Central memory CD8-positive, alpha-beta T cell (primary cell): ENCODE results near the gene SLC2A2.
A peak's percentile ranks its signal among the peaks of the same experiment; 100 is the strongest.

ENCODE experiments used
- ATAC-seq: fragments of 150-1000 bp; cut with Tn5 transposase; replicated peaks from 2 replicates; pipeline ENCODE4 v1.10.0; 2022; ENCODE audit warnings: mild to moderate bottlenecking, moderate FRiP score, moderate number of reproducible peaks; ENCODE audit not compliant: poor library complexity, severe bottlenecking; ENCODE audit errors: extremely low read depth
- DNase-seq, 2 donors: peaks; one replicate each; pipeline ENCODE4 v3.0.0; 2021; ENCODE audit warnings: low spot score in 2 of 2
- H3K27ac Mint-ChIP-seq: one replicate; pipeline ENCODE4 v1.8.0; 2022; ENCODE audit warnings: low read depth, mild to moderate bottlenecking, moderate library complexity, mixed read lengths
- H3K27me3 Mint-ChIP-seq: one replicate; pipeline ENCODE4 v1.8.0; 2022; ENCODE audit warnings: mixed read lengths
- H3K36me3 Mint-ChIP-seq: one replicate; pipeline ENCODE4 v1.8.0; 2022; ENCODE audit warnings: mild to moderate bottlenecking, moderate library complexity, mixed read lengths; ENCODE audit not compliant: insufficient read depth
- H3K4me1 Mint-ChIP-seq: one replicate; pipeline ENCODE4 v1.8.0; 2022; ENCODE audit warnings: mixed read lengths
- H3K4me3 Mint-ChIP-seq: one replicate; pipeline ENCODE4 v1.8.0; 2022; ENCODE audit warnings: mild to moderate bottlenecking, moderate library complexity, mixed read lengths
- H3K9me3 Mint-ChIP-seq: one replicate; pipeline ENCODE4 v1.8.0; 2022; ENCODE audit warnings: mixed read lengths

Gene SLC2A2

GRCh38 chr3:171055336-171056178 lies 29.0 kb upstream of the SLC2A2 start:
- no peaks in the 10 kb centered on the region for H3K27me3 Mint-ChIP-seq
- DNase-seq = no peak

DNA sequence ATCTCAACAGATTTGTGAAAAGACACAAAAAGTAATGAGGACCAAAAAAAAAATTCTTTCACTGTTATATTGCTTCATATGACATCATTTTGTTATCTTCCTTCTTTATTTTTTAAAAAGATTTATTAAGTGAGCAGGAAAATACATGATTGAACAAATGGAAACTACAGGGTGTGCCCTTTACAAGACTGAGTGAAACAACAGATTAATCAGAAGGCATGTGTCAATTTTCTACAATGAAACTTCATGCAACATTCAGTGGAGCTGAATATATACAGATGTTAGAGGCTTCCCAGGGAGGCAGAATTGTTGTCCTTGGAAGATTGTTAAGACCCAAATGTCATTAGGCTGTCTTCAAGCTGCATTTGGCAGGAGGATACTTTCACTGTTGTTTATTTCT lies 28.4 kb upstream of the SLC2A2 start:
- H3K27ac Mint-ChIP-seq = no peak overlapping the region
- no peak for ATAC-seq
- H3K27me3 Mint-ChIP-seq = no peaks in the 10 kb centered on the region
- no peaks in the 10 kb centered on the region for H3K36me3 Mint-ChIP-seq
- no peak for DNase-seq
- no peak overlapping the region for H3K4me3 Mint-ChIP-seq
- H3K9me3 Mint-ChIP-seq = no peaks in the 10 kb centered on the region
- H3K4me1 Mint-ChIP-seq = no peaks in the 10 kb centered on the region

More at GRCh38 chr3:171055336-171056178, 29.0 kb upstream of the SLC2A2 start:
- H3K9me3 Mint-ChIP-seq = no peaks in the 10 kb centered on the region
- ATAC-seq = no peak
- H3K36me3 Mint-ChIP-seq = no peaks in the 10 kb centered on the region
- no peaks in the 10 kb centered on the region for H3K4me1 Mint-ChIP-seq
- no peak overlapping the region for H3K4me3 Mint-ChIP-seq
- H3K27ac Mint-ChIP-seq = no peak overlapping the region

DNA sequence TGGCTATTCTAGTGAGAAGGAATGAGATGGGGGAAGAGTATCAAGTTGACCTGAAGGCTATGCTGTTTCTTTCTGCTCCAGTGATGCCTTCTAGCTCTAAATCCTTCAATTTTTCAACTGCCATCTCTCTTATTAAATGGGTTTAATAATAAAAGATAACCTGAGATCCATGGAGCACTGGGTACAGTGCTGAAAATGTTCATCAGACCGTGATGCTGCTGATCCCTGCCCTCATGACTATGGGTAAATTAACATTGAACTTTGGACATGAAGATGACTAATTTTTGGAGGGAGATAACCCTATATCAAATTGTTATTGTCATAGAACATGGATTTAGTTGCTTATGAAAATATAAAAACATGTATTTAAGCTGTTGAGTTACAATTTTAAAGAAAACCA lies 27.7 kb upstream of the SLC2A2 start:
- no peaks in the 10 kb centered on the region for H3K27me3 Mint-ChIP-seq
- no peaks in the 10 kb centered on the region for H3K4me1 Mint-ChIP-seq
- no peak for DNase-seq
- no peak for ATAC-seq
- H3K4me3 Mint-ChIP-seq = no peak overlapping the region
- no peaks in the 10 kb centered on the region for H3K36me3 Mint-ChIP-seq
- no peak overlapping the region for H3K27ac Mint-ChIP-seq
- no peaks in the 10 kb centered on the region for H3K9me3 Mint-ChIP-seq

- no peak overlapping the region for H3K27ac Mint-ChIP-seq
- no peak for DNase-seq
- H3K36me3 Mint-ChIP-seq = no peaks in the 10 kb centered on the region
- H3K4me1 Mint-ChIP-seq = no peaks in the 10 kb centered on the region
- H3K27me3 Mint-ChIP-seq = peaks cover 7% of the 10 kb centered on the region
- no peaks in the 10 kb centered on the region for H3K9me3 Mint-ChIP-seq
- ATAC-seq = peak; percentile 43
- no peak overlapping the region for H3K4me3 Mint-ChIP-seq
These were observed 23.4 kb upstream of the SLC2A2 start for GRCh38 chr3:171049861-171050444.

GRCh38 chr3:171046760-171047159 lies 20.2 kb upstream of the SLC2A2 start:
- H3K4me3 Mint-ChIP-seq = no peak overlapping the region
- ATAC-seq (no peak), DNase-seq (no peak)
- H3K27ac Mint-ChIP-seq = no peak overlapping the region
- no peaks in the 10 kb centered on the region for H3K36me3 Mint-ChIP-seq
- no peaks in the 10 kb centered on the region for H3K9me3 Mint-ChIP-seq
- peaks cover 30% of the 10 kb centered on the region for H3K27me3 Mint-ChIP-seq
- no peaks in the 10 kb centered on the region for H3K4me1 Mint-ChIP-seq

GRCh38 chr3:171044835-171045793 lies 18.6 kb upstream of the SLC2A2 start:
- no peak overlapping the region for H3K27ac Mint-ChIP-seq
- ATAC-seq = no peak

DNA sequence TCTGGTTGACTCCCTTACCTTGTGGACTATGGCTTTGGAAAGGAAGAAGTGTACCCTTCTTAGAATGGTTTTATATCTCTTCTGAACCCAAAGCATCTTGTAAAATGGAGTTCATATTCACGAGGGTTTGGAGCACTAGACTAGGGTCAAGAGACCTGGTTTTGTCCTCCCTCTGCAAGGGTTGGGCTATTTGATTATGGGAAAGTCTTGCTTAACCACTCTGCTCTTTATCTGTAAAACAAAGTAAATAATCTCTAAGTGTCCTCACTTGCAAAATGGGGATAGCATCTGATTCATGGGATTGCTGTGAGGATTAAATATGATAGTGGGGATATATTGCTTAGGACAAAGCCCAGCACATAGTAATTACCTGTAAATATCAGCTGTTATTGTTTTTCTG lies 17.9 kb upstream of the SLC2A2 start:
- DNase-seq (no peak), ATAC-seq (no peak)
- Mint-ChIP-seq H3K4me3 (no peak overlapping the region), H3K9me3 (no peaks in the 10 kb centered on the region), H3K4me1 (no peaks in the 10 kb centered on the region), H3K27me3 (peaks cover 42% of the 10 kb centered on the region), H3K36me3 (no peaks in the 10 kb centered on the region), H3K27ac (no peak overlapping the region)

More at GRCh38 chr3:171044835-171045793, 18.6 kb upstream of the SLC2A2 start:
- no peaks in the 10 kb centered on the region for H3K36me3 Mint-ChIP-seq
- no peak for DNase-seq
- H3K4me1 Mint-ChIP-seq = no peaks in the 10 kb centered on the region
- peaks cover 34% of the 10 kb centered on the region for H3K27me3 Mint-ChIP-seq
- H3K4me3 Mint-ChIP-seq = no peak overlapping the region
- H3K9me3 Mint-ChIP-seq = no peaks in the 10 kb centered on the region

GRCh38 chr3:171039674-171040073 lies 13.2 kb upstream of the SLC2A2 start:
- DNase-seq = no peak
- peaks cover 2% of the 10 kb centered on the region for H3K36me3 Mint-ChIP-seq
- ATAC-seq = no peak
- no peaks in the 10 kb centered on the region for H3K9me3 Mint-ChIP-seq
- peaks cover 70% of the 10 kb centered on the region for H3K27me3 Mint-ChIP-seq
- no peak overlapping the region for H3K4me3 Mint-ChIP-seq
- H3K4me1 Mint-ChIP-seq = no peaks in the 10 kb centered on the region
- H3K27ac Mint-ChIP-seq = no peak overlapping the region

DNA sequence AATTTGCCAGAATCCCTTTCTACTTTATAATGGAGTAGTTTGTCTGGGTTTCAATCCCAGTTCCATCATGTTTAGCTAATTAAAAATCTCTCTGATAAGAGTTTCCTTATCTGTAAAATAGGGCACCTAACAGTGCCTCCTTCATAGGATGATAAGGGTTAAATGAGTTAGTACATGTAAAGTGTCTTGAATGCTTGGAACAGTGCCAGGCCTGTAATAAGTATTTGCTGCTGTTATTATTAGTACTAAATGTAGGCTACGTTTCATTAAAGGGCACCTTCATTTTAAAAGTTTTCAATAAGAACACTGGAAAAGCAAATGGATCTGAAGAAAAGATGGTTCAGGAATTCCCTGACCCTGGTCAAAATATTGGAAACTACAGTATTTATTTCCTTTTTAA lies 11.8 kb upstream of the SLC2A2 start:
- Mint-ChIP-seq H3K27ac (no peak overlapping the region), H3K4me1 (no peaks in the 10 kb centered on the region), H3K9me3 (no peaks in the 10 kb centered on the region), H3K4me3 (no peak overlapping the region), H3K36me3 (peaks cover 2% of the 10 kb centered on the region), H3K27me3 (peaks cover 56% of the 10 kb centered on the region)
- no peak for DNase-seq
- ATAC-seq = no peak

DNA sequence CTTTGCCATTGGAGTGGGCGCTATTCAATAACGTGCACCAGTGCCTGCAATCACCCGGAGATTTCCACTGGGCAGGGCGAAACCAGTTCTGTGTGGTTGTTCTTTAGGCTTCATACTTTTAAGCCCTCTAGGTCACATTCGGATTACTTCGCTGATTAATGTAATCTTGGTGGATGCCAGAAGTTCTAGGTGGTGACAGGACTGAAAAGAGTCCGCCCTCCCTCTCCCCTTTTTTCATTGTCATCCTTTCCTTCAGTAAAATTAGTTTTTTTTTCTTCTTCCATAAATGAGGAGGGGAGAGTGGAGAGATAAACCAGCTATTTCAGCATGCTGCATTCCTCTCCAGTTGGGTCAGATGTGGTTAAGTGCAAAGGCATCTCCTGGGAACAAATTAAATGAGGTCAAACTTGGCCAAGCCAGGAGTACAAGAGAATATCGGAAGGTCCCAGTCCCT lies 2.3 kb upstream of the SLC2A2 start:
- H3K4me1 Mint-ChIP-seq = no peaks in the 10 kb centered on the region
- H3K9me3 Mint-ChIP-seq = no peaks in the 10 kb centered on the region
- no peak overlapping the region for H3K4me3 Mint-ChIP-seq
- DNase-seq = no peak
- no peak for ATAC-seq
- no peaks in the 10 kb centered on the region for H3K36me3 Mint-ChIP-seq
- H3K27me3 Mint-ChIP-seq = peaks cover 24% of the 10 kb centered on the region
- H3K27ac Mint-ChIP-seq = no peak overlapping the region

DNA sequence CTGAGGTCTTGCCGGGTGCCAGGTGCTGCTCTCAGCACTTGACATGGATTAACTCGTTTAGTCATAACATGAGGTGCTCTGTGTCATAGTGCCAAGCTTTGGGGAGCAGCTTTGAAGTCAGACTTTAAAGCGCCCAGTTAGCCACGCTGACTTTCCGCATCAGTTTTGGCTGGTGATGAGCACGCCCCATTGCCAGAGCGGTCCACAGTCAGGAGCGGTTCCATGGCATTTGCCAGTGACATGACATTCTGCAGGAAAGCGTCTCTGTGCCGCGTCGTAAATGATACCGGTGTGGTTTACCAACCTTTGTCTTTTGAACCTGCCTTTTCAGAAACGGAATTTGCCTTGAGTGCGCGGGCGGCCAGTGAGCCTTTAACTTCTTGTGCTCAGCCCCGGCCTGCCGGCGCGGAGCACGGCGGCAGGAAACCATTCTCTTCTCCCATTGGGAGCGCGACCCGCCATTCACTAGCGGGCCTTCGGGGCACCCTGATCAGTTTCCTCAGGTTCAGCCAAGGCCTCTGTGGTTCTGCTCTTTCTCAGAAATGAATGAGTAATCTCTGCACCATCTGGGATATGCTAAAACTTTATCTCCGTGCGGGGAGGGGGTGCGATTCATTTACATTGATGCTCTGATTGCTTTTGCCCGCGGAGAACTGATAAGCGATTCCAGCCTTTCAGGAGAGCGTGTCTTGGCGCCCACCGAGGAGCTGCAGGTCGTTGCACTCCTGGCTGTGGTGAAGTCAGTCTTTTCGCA lies 1.7 kb upstream of the SLC2A2 start:
- ATAC-seq (peak; percentile 32), DNase-seq (no peak)
- H3K4me1 Mint-ChIP-seq = no peaks in the 10 kb centered on the region
- peaks cover 30% of the 10 kb centered on the region for H3K27me3 Mint-ChIP-seq
- no peaks in the 10 kb centered on the region for H3K9me3 Mint-ChIP-seq
- H3K4me3 Mint-ChIP-seq = no peak overlapping the region
- H3K36me3 Mint-ChIP-seq = no peaks in the 10 kb centered on the region
- no peak overlapping the region for H3K27ac Mint-ChIP-seq

DNA sequence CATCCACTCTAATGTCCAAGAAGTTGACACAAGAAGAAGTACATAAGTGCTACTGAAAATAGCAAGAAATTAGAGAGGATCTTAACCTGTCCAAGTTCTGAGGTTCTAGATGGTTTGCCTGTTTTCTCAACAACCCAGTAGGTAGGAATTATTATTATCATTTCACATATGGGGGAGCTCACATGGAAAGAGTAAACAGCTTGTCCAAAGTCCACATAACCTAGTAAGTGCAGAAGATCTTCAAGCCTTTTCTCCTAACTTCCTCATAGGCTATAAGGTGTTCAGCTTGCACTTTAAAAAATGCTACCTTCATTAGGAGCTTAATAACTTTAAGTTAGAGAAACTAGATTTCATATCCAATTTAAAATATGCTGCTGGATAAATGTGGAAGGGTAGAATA lies 3.0 kb downstream of the SLC2A2 start:
- DNase-seq (no peak), ATAC-seq (no peak)
- H3K27ac Mint-ChIP-seq = no peak overlapping the region
- peaks cover 2% of the 10 kb centered on the region for H3K36me3 Mint-ChIP-seq
- H3K9me3 Mint-ChIP-seq = no peaks in the 10 kb centered on the region
- no peak overlapping the region for H3K4me3 Mint-ChIP-seq
- no peaks in the 10 kb centered on the region for H3K4me1 Mint-ChIP-seq
- H3K27me3 Mint-ChIP-seq = peaks cover 64% of the 10 kb centered on the region
